MM.1S (cell line): ENCODE measurements around the gene ACIN1.

Source experiments
- DNase-seq: peaks from one replicate; pipeline ENCODE4 v3.0.0-alpha.2; 2015
- H2AFZ ChIP-seq: fragments of 300-600 bp; sonication (generic); 2 replicates; pipeline ENCODE4 v1.6.0; 2016; ENCODE audit warnings: antibody characterized with exemption, low read length
- H3F3A ChIP-seq: fragments of 300-600 bp; sonication (generic); 2 replicates; pipeline ENCODE4 v1.6.1; 2016; ENCODE audit warnings: mild to moderate bottlenecking, antibody characterized with exemption, low read length, moderate library complexity, mixed read lengths; ENCODE audit not compliant: insufficient read depth
- H3K27ac ChIP-seq: fragments of 300-600 bp; sonication (generic); 2 replicates; pipeline ENCODE4 v1.5.1; 2016; ENCODE audit warnings: mild to moderate bottlenecking, low read length
- H3K27me3 ChIP-seq: fragments of 300-600 bp; sonication (generic); replicated peaks from 2 replicates; pipeline ENCODE4 v1.6.0; 2016; ENCODE audit warnings: low read length; ENCODE audit not compliant: insufficient read depth
- H3K36me3 ChIP-seq: fragments of 300-600 bp; sonication (generic); replicated peaks from 2 replicates; pipeline ENCODE4 v1.6.1; 2016; ENCODE audit warnings: mild to moderate bottlenecking, low read length, mixed read lengths; ENCODE audit not compliant: insufficient read depth
- H3K4me1 ChIP-seq: fragments of 300-600 bp; sonication (generic); 2 replicates; pipeline ENCODE4 v1.6.1; 2016; ENCODE audit warnings: low read length, mixed read lengths
- H3K4me2 ChIP-seq: fragments of 300-600 bp; sonication (generic); 2 replicates; pipeline ENCODE4 v1.6.0; 2016; ENCODE audit warnings: low read depth, low read length
- H3K4me3 ChIP-seq: fragments of 300-600 bp; sonication (generic); 2 replicates; pipeline ENCODE4 v1.5.1; 2016; ENCODE audit warnings: low read length, mixed read lengths
- H3K79me2 ChIP-seq: fragments of 300-600 bp; sonication (generic); 2 replicates; pipeline ENCODE4 v1.6.1; 2016; ENCODE audit warnings: mixed run types, low read length, mixed read lengths
- H3K9ac ChIP-seq: fragments of 300-600 bp; sonication (generic); 2 replicates; pipeline ENCODE4 v1.6.1; 2016; ENCODE audit warnings: low read length, mixed read lengths
- H3K9me2 ChIP-seq: fragments of 300-600 bp; sonication (generic); replicated peaks from 2 replicates; pipeline ENCODE4 v1.6.1; 2016; ENCODE audit warnings: mild to moderate bottlenecking, low read length, mixed read lengths; ENCODE audit not compliant: insufficient read depth
- H3K9me3 ChIP-seq: fragments of 300-600 bp; sonication (generic); replicated peaks from 2 replicates; pipeline ENCODE4 v1.6.1; 2016; ENCODE audit warnings: mild to moderate bottlenecking, low read length, mixed read lengths; ENCODE audit not compliant: insufficient read depth
- H4K20me1 ChIP-seq: fragments of 300-600 bp; sonication (generic); 2 replicates; pipeline ENCODE4 v1.6.1; 2016; ENCODE audit warnings: mild to moderate bottlenecking, low read length, moderate library complexity, mixed read lengths; ENCODE audit not compliant: insufficient read depth
- CTCF ChIP-seq: fragments of 300-600 bp; sonication (generic); IDR thresholded peaks from 2 replicates; pipeline ENCODE4 v1.5.1; 2016; ENCODE audit warnings: antibody characterized with exemption, low read length, mixed read lengths
- EZH2 ChIP-seq: fragments of 300-600 bp; sonication (generic); optimal IDR thresholded peaks from 2 replicates; pipeline ENCODE3; 2017; ENCODE audit warnings: low read depth, mild to moderate bottlenecking, antibody characterized with exemption, low read length, mixed read lengths
- EZH2phosphoT487 ChIP-seq: fragments of 300-600 bp; sonication (generic); IDR thresholded peaks from 2 replicates; pipeline ENCODE4 v1.6.1; 2018; ENCODE audit warnings: antibody characterized with exemption, low read length

ACIN1 gene

GRCh38 chr14:23060536-23061260 is 34.2 kb downstream of the ACIN1 start:
- no peaks in the 10 kb centered on the region for H3K36me3 ChIP-seq
- no peaks in the 10 kb centered on the region for H3K27me3 ChIP-seq
- TF ChIP-seq CTCF (no peak), EZH2 (no peak), EZH2phosphoT487 (no peak)
- H3K27ac ChIP-seq, result no peak overlapping the region
- H4K20me1 ChIP-seq, result no peaks in the 10 kb centered on the region
- no peak overlapping the region for H3K4me3 ChIP-seq
- H3K4me1 ChIP-seq, result no peaks in the 10 kb centered on the region
- no peaks in the 10 kb centered on the region for H3K9me2 ChIP-seq
- H3K4me2 ChIP-seq, result no peak overlapping the region
- no peaks in the 10 kb centered on the region for H3K79me2 ChIP-seq
- H2AFZ ChIP-seq, result no peak overlapping the region
- no peak overlapping the region for H3K9ac ChIP-seq
- no peak for DNase-seq
- H3F3A ChIP-seq, result 0 out of 2 replicates have a peak, but pooled peaks cover 14% of the 10 kb centered on the region
- H3K9me3 ChIP-seq, result no peaks in the 10 kb centered on the region

GRCh38 chr14:23058654-23059504 is 36.1 kb downstream of the ACIN1 start:
- DNase-seq, result no peak
- no peaks in the 10 kb centered on the region for H4K20me1 ChIP-seq
- no peak overlapping the region for H2AFZ ChIP-seq
- H3K4me1 ChIP-seq, result no peaks in the 10 kb centered on the region
- no peak overlapping the region for H3K4me3 ChIP-seq
- 0 out of 2 replicates have a peak, but pooled peaks cover 14% of the 10 kb centered on the region for H3F3A ChIP-seq
- no peaks in the 10 kb centered on the region for H3K27me3 ChIP-seq
- H3K9me3 ChIP-seq, result no peaks in the 10 kb centered on the region
- H3K9ac ChIP-seq, result no peak overlapping the region
- H3K4me2 ChIP-seq, result no peak overlapping the region
- TF ChIP-seq EZH2 (no peak), EZH2phosphoT487 (no peak), CTCF (no peak)
- H3K9me2 ChIP-seq, result no peaks in the 10 kb centered on the region
- no peak overlapping the region for H3K27ac ChIP-seq
- H3K36me3 ChIP-seq, result no peaks in the 10 kb centered on the region
- H3K79me2 ChIP-seq, result no peaks in the 10 kb centered on the region

GRCh38 chr14:23057757-23058653 is 36.9 kb downstream of the ACIN1 start:
- H3F3A ChIP-seq, result 0 out of 2 replicates have a peak, but pooled peaks cover 14% of the 10 kb centered on the region
- peak overlapping the region; percentile 79; the same call in 1 of the 2 replicates for H3K4me2 ChIP-seq
- H2AFZ ChIP-seq, result no peak overlapping the region
- no peaks in the 10 kb centered on the region for H3K27me3 ChIP-seq
- H3K36me3 ChIP-seq, result no peaks in the 10 kb centered on the region
- no peak overlapping the region for H3K27ac ChIP-seq
- no peaks in the 10 kb centered on the region for H3K79me2 ChIP-seq
- H3K9me2 ChIP-seq, result no peaks in the 10 kb centered on the region
- no peaks in the 10 kb centered on the region for H4K20me1 ChIP-seq
- no peaks in the 10 kb centered on the region for H3K4me1 ChIP-seq
- TF ChIP-seq EZH2phosphoT487, result no peak
- peak; percentile 68 for TF ChIP-seq CTCF
- TF ChIP-seq EZH2, result no peak
- peak; percentile 69 for DNase-seq
- H3K4me3 ChIP-seq, result peak overlapping the region; percentile 56
- no peak overlapping the region for H3K9ac ChIP-seq
- no peaks in the 10 kb centered on the region for H3K9me3 ChIP-seq
